SKM-1 (cell line): ENCODE results near the gene SERPIND1.

Source experiments
- DNase-seq: peaks from one replicate; lab custom pipeline; 2025; ENCODE audit not compliant: unreplicated experiment; lab: John Stamatoyannopoulos, UW

The SERPIND1 gene

DNA sequence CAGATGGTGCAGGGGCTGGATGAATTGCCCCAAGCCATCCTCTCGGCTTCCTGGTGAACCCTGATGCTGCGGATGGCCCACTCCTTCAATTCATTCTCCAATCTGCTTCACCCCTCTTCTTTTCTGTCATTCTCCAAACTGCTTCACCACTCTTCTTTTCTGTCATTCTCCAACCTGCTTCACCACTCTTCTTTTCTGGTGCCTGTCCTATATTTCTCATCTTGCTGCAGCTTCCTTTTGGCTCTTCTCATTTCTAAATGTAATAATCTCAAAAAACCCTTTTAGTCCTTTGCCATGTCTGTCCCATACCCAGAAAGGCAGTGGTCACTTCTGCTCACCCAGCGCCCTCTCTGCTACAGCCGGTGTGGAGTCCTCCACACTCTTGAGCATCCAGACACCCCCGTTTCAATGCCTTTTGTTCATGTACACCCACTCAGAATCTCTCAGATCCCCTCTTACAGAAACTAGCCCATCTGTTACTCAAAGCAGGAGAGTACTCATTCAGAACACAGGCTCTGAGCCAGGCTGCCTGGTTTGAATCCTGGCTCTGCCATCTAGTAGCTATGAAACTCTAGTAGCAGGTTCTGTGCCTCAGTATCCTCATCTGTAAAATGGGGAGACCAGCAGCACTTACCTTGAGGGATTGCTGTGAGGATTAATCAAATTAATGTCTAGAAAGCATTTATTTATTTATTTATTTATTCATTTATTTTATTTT lies 14.9 kb downstream of the SERPIND1 start:
- no peak for DNase-seq

DNA sequence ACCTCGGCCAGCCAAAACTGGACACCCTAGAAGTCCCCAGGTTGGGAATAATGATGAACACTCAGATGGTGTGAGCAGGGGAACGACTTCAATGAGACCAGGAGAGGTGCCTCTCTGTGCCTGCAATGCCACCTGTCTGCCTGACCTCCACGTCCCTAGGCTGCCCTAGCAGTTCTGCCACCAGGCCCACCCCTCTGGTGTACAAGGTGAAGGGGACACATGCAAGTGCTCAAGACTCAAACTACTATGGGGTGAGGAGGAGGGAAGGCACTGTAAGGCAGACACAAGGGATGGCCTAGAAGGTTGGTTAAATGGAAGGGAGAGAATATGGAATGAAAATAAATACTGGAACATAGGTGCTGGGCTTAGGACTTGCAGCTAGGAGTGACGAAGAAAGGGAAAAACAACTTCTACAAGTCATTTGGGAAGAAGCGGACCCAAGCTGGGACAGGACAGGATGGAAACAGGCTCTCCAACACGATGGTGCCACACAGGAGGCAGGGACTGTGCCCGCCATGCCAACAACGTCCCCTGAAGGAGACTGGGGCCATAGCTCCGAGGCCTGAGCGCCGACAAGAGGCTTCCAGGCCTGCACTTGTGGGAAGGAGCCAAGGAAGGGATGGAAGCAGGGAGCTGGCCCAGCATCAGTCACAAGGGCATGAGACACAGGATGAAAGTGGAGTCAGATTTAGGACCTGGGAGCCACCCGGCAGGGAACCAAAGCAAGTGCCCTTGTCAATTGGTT lies 18.5 kb downstream of the SERPIND1 start:
- DNase-seq, result no peak

DNA sequence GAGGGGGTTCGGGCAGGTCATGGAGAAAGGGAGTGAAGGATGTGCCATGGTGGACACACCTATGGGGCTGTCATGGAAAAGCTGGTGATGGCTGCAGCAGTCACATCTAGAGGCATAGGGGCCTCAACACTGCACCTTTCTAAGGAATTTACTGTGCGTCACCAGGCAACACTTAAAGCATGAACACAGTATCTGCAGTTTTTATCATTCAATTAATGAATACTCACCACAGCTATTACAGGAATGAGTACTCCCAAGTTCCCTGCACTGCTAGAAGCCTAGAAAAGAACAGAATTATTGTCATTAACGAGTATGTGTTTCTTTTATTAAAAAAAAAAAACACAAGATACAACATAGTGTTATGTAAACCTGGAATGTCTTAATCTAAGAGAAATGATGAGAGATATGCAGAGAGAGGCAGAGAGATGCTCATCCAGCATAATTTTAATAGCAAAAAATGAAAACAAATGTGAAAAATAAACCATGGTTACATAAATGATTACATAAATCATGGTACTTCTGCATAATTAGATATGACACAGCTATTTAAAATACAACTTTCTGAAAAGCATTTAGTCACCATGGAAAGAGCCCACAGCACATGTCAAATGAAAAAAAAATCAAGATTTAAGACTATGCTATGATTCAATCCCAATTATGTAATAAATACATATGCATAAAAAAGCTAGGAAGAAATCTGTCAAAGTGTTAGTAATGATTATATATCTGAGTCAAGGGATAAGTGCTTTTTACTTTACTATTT lies 19.2 kb downstream of the SERPIND1 start:
- no peak for DNase-seq

DNA sequence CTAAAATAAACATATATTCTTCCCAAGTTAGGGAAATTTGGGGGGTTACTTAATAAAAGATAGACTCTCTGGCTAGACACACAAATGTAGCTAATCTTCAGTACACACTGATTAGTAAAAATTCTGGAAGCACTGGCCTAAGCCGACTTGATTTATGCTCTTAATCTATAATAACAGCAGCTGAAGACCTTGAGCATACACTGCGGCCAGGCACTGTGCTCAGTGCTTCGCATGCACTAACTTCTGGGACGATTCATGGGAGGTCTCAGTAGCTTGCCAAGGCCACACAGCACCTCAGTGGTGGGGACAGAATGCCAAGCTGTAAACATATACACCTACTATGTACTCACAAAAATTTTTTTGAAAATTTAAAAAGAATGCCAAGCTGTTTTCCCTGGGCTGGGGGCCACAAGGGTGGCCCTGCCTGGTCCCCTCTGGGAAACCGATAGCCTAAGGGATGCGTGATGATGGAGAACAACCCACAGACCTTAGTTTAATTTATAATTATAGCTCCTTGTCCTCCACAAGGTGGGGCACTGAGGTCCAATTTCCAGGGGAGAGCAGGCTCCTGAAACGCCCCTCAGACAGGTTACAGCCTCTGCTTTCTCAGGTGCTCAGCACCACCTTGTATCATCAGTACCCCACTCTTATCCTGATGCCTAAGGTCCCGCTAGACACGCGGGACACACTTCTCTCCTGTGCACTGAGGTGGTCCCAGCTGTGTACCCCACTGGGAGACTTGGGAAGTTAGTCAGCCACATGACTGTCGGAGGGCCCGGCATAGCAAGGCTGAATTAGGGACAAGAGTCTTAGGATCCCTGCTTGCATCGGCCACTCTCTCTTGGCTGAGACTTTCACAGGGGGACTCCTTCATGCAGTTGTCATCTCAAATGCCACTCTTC lies 20.1 kb downstream of the SERPIND1 start:
- DNase-seq, result no peak

DNA sequence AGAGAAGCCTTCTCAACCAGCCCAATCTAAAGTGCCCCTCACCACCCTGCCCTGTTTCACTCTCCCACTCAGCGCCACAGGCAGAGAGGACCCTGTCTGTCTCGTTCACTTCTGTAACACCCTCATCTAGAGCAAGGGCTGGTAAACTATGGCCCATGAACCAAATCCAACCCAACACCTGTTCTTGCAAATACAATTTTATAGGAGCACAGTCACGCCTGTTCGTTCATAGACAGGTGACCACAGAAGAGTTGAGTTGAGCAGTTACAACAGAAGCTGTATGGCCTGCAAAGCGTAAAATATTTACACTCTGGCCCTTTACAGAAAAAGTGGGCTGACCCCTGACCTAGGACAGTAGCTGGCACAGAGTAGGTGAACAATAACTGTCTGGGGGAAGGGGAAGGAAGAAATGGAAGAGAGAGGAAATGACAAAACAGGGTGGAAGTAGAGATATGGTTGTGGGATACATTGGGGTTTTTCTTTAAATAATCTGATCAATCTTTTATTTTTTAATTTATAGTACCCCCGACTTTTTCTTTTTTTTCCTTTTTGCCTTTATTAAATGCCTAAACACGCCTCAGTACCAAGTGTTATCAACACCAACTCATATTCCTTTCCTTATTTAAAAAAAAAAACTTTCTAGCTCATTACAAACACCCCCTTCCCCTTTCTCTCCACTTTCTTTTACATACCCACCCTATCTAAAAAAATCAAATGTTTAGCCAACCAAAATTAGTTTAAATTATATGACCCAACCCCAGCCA lies 20.9 kb downstream of the SERPIND1 start:
- no peak for DNase-seq

DNA sequence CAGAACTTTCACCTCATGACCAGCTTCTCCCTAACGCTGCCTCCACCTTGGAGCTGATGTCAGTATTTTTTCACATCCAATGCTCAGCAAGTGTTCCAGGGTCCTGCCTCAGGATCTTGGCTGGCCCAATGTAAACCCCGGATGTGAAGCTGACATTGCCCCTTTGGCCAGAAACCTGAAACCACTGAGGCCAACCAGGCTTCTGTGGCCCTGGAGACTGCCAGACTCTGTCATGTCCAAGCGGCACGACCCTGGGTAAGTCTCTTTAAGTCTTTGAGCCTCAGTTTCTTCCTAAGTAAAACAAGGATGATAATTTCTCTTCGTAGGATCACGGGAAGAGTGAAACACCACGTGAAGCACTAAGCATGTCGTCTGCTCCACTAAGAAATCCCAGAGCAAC lies 22.8 kb downstream of the SERPIND1 start:
- DNase-seq, result no peak

DNA sequence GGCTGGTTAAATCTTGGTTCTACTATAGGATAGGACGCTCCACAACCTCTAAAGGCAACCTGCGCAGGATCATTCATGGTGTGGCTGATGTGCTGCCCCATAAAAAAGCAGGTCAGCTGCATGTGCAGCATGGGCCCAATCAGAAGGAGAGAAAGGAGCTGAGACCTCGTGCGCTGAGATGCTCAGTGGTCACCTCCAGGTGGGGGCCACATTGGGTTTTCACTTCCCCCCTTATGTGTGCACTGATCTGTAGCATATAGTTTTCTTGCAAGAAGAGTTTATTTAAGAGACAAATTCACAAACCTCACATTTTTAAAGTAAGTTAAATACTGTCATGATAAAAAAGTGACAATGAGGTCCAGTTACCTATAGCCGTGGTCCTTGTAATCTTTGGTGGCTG lies 24.3 kb downstream of the SERPIND1 start:
- no peak for DNase-seq

DNA sequence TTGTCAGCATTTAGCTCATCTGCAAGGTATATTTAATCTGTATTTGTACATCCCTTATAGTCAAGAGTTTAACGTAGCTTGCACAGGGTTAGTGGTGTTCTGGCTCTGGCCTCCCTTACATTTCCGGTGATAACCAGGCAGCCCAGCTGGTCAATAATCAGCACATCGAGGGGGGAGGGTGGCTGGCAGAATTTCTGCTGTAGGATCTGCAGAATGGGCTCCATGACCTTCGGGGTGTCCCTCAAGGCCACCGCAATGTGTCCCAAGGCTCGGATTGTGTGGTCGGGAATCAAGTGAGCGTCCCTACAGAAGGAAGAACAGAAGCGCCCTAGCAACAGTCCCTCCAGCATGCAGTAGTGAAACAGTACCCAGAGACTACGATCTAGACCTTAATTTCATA lies 25.1 kb downstream of the SERPIND1 start:
- DNase-seq, result no peak

DNA sequence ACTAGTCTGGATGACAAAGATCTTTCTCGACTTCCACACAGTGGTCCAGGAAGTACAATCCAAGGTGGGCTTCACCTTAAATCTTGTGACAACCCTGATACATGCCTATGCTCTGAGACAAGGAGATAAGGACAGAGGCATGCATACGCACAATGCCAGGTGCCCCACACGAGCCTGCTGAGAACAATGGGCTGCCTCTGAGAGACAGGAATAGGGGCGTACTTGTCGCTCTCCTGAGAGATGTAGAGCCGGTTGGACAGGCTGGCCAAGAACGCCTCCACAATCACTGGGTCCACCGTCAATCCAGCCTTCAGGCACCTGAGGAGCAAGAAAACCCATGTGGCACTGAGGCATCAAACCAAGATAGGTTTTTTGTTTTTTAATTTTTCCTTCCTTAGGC lies 25.5 kb downstream of the SERPIND1 start:
- DNase-seq, result no peak

DNA sequence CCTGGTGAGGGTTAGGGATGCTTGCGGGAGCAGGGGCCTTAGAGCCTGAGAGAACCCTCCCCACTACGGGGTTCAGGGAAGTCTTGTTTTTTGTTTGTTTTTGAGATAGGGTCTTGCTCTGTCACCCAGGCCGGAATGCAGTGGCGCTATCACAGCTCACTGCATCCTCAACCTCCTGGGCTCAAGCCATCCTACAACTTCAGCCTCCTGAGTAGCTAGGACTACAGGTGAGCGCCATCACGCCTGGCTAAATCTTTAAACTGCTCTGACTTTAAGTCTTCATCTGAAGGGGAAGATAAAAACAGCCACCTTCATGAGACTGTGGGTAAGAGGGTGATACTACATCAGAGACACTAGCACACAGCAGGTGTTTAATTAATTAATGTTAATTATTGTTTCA lies 28.5 kb downstream of the SERPIND1 start:
- DNase-seq, result no peak

DNA sequence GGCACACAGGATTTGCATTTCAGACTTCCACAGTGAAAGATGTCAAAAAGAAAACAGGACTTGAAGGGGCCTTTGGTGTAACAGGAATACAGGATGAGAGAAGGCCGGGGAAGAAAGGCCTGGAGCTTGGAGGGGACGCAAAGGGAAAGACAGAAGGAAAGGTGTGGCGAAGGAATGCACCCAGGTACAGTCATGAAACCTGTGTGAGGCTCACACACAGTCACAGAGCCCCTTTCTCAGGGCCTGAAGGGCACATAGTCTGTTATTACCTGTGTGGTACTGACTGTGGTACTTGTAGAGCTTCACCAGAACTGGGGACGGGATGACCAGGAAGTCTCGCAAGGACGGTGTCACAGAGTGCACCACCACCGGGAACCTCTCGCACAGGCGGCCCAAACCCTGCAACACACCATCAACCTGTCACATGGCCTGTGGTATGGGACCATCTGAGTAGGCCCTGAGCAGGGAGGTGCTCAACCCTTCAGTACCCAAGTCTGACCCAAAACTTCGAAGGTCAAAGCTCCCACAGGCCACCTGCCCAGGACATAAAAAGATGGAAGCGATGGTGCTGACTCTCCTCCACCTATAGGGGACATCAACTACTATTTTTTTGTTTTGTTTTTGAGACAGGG lies 29.1 kb downstream of the SERPIND1 start:
- DNase-seq, result no peak

DNA sequence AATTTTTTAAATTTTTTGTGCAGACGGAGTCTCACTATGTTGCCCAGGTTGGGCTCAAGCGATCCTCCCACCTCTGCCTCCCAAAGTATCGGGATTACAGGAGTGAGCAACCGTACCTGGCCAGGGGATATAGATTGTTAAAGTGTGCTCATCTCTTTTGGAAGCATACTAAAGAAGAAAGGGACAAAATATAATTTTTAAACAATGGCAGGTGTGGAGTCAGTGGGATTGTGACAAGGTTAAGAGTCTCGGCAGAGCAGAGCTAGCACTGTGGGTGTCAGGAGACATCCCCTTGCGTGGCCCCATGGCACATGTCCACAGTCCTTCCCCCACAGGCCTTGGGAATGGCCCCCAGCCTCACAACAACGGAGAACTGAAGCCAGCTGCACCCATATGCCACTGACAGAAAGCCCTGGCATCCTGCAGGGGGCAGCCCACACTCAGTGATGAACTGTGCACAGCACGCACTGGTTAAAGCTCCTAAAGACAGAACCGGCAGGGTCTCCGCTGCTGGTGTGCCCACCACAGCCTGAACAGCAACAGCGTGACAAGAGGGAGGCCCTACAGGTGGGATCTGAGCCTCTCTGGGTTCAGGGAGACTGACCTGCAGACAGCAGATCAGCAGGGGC lies 29.9 kb downstream of the SERPIND1 start:
- DNase-seq, result no peak

DNA sequence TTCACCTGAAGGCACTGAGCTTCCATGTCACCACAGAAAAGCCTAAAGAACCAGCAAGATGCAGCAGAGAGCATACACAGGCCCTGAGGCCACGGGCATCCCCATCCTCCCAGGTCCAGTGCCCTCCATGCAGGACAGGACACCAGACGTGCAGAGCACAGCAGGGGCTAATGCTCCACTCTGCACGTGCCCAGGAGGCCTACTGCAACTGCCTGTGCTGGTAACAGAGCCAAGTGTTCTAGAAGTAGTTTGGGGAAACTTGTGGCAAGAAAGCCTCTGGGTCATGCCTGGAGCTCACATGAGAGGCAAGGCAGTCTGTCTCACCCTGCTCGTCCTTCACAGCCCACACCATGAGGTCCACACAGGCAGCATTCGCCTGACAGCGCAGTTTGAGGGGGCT lies 30.7 kb downstream of the SERPIND1 start:
- no peak for DNase-seq

DNA sequence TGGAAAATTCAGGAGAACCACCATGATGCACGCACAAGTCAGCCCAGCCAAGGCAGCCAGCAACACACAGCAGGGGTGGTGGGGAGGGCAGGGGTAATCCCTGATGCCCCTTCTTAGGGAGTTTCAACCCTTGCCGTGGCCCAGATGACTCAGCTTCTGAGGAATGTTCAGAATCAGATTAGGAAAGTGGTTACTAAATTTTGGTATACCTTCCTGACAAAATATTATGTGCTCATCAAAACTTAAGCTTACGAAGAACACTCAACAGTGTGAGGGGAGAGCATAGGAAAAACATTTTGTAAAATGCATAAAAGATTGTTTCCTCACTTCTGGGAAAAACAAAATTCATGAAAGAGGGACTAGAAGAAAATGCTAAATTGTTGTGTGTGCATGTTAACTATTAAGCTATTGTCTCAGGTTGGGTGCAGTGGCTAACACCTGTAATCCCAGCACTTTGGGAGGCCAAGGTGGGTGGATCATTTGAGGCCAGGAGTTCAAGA lies 32.1 kb downstream of the SERPIND1 start:
- DNase-seq, result no peak

DNA sequence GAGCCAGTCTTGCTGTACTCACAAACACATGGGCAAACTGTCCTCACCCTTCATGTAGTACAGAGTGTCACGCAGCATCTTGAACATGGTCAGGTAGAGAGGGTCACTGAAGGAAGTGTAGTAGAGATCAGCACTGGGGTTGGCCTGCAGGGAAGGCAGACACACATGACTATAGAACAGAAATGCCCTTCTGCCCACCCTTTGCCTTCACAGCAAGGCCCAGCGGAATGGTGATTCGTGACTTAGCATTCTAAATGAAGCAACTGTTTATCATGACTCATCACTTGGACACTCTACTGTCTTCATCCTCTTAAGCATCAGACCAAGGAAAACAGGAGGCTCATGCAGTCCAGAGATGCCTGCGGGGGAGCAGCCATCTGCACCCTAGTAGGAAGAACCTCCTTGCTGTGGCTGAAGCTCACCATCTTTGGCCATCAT lies 33.4 kb downstream of the SERPIND1 start:
- no peak for DNase-seq

DNA sequence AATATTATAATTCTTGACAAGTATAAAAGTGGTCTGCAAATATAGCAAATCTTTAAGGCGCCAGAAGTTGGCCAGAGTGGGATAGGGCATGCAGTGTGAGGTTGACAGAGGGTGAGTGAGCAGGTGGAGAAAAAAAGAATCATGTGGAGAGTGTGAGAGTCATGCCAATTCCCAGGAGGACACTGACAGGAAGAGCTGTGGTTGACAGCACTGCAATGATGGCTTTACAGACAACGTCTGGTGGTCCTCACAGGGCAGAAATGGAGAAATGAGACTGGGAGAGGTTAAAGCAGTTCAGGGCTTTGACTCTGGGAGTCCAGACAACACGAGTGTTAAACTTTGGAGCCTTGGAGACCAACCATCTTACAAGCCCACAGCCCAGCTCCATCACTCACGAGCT lies 34.9 kb downstream of the SERPIND1 start:
- DNase-seq, result no peak

DNA sequence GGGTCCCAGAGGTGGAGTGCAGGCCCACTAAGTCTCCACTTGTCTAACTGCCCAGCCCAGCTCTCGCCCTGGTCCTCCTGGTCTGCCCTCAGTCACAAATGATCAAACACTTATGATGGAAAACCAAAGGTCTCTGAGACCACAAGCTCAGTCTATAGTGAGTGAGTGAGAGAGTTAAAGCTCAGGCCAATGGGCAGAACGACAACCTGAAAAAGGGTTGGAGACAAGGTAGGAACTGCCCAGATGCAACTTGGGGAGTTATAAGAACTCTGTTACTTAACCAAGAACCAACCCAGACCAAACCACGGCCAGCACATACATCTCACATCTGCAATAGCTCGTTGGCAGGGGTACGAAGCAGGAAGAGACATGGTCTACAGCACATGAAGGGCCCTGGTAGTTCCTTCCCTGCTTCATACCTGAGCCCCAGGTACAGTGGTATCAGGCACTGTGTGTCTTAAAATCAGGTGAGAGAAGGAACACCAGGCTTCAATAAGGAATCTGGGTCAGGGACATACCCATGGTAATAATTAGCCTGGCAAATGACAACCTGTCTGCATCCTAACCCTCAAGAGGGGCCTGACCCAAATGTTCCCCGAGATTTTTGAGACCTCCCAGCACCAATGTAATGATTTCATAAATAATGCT lies 35.7 kb downstream of the SERPIND1 start:
- DNase-seq, result no peak

DNA sequence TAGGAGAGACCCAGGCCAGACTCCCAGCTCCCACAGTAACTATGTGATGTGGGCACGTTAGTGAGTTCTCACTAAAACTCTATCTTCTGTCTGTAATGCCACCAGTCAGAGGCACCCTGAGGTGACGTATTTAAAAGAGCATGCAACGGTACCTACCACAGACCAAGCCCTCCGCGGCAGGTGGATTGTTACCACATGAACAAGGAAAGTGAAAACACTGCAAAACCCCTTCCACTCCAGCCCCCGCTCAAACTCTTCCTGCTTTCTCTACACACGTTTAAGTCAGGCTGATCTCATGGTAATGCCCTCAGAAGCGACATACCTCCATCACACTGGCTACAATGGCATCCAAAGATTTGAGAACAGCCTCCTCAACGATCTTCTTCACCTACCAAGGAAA lies 36.7 kb downstream of the SERPIND1 start:
- DNase-seq, result no peak

DNA sequence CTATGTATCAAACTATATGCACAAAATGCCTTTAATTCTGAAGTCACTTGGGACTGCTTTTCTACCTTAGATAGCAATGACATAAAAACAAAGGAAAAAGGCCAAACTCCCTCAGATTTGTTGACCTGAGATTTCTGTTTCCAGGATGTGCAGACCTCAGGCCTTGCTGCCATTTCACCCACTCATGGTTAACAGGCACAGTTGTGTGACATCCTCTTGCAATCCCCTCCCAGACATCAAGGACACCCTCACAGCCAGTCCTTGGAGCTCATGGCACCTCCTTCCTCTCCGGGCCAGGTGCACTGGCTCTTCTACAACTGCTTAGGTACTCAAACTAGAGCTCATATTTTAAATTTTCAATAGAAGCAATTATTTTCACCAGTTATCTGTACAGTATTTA lies 37.3 kb downstream of the SERPIND1 start:
- no peak for DNase-seq
